NCI-H345 (cell line): ENCODE data around the gene NR2F1-AS1.

Experiments used
- DNase-seq: peaks from one replicate; lab custom pipeline; 2025; lab: John Stamatoyannopoulos, UW

Gene NR2F1-AS1

GRCh38 chr5:93603078-93603792, 22.2 kb upstream of the NR2F1-AS1 start:
- DNase-seq: no peak

GRCh38 chr5:93602241-93603077, 21.4 kb upstream of the NR2F1-AS1 start:
- DNase-seq: no peak

GRCh38 chr5:93601802-93602155, 20.8 kb upstream of the NR2F1-AS1 start:
- no peak for DNase-seq

- DNase-seq: no peak
Measured at GRCh38 chr5:93601071-93601801, 20.2 kb upstream of the NR2F1-AS1 start.

GRCh38 chr5:93600409-93601070, 19.5 kb upstream of the NR2F1-AS1 start:
- DNase-seq: no peak

- DNase-seq: no peak
Measured at GRCh38 chr5:93599399-93600120, 18.5 kb upstream of the NR2F1-AS1 start.

GRCh38 chr5:93599001-93599379, 18.0 kb upstream of the NR2F1-AS1 start:
- DNase-seq: no peak

- DNase-seq: no peak
Measured at GRCh38 chr5:93598091-93599000, 17.3 kb upstream of the NR2F1-AS1 start.

- no peak for DNase-seq
Measured at GRCh38 chr5:93596676-93597490, 15.9 kb upstream of the NR2F1-AS1 start.

- no peak for DNase-seq
Measured at GRCh38 chr5:93596310-93596675, 15.3 kb upstream of the NR2F1-AS1 start.

GRCh38 chr5:93595420-93596147, 14.6 kb upstream of the NR2F1-AS1 start:
- DNase-seq: no peak

GRCh38 chr5:93594591-93595419, 13.8 kb upstream of the NR2F1-AS1 start:
- DNase-seq: no peak

GRCh38 chr5:93593476-93594131, 12.6 kb upstream of the NR2F1-AS1 start:
- no peak for DNase-seq

- DNase-seq: no peak
Measured at GRCh38 chr5:93592883-93593282, 11.9 kb upstream of the NR2F1-AS1 start.

- no peak for DNase-seq
Measured at GRCh38 chr5:93591323-93591945, 10.4 kb upstream of the NR2F1-AS1 start.

GRCh38 chr5:93590493-93590892, 9.5 kb upstream of the NR2F1-AS1 start:
- DNase-seq: no peak

GRCh38 chr5:93589829-93590215, 8.8 kb upstream of the NR2F1-AS1 start:
- DNase-seq: no peak
